Transverse colon (tissue), 4 donors: ENCODE data around the gene EDC4. TPM values are rescaled to one million over a fixed set of nuclear protein-coding genes. Genes with fewer than 3 reads are reported as not detected.

Experiments used
- DNase-seq: peaks from one replicate; pipeline ENCODE4 v3.0.0-alpha.2; 2019
- H3K27ac ChIP-seq, 4 donors: fragments of 200-600 bp; sonication (generic); 2 replicates each; pipeline ENCODE4 v1.5.1; 2016 to 2018; ENCODE audit warnings: inconsistent platforms in 4 of 4
- H3K27me3 ChIP-seq: fragments of 200-600 bp; sonication (generic); 2 replicates; pipeline ENCODE4 v1.5.1; 2017; ENCODE audit warnings: inconsistent platforms
- H3K36me3 ChIP-seq, 4 donors: fragments of 200-600 bp; sonication (generic); 2 replicates each; pipeline ENCODE4 v1.5.1; 2017 to 2019; ENCODE audit warnings: inconsistent platforms in 4 of 4
- H3K4me1 ChIP-seq, 4 donors: fragments of 200-600 bp; sonication (generic); 2 replicates each; pipeline ENCODE4 v1.5.1; 2017 to 2020; ENCODE audit warnings: inconsistent platforms in 4 of 4
- H3K4me3 ChIP-seq, 4 donors: fragments of 200-600 bp; sonication (generic); 1 replicate in 1 of 4; 2 replicates in 3 of 4; pipeline versions ENCODE4 v1.5.1 to v1.6.1; 2017 to 2019; ENCODE audit warnings: inconsistent platforms in 4 of 4
- H3K9me3 ChIP-seq, 2 donors: fragments of 200-600 bp; sonication (generic); 2 replicates each; pipeline ENCODE4 v1.5.1; 2017 to 2019; ENCODE audit warnings: inconsistent platforms in 2 of 2
- CTCF ChIP-seq, 5 experiments: fragments of 200-600 bp in 3 of 5; fragments of 450-650 bp in 2 of 5; sonication (generic) in 3 of 5; IDR thresholded peaks; 1 replicate in 2 of 5; 2 replicates in 3 of 5; pipeline ENCODE4 v1.5.1; 2016 to 2017; ENCODE audit warnings: antibody characterized with exemption in 5 of 5, inconsistent platforms in 3 of 5, mild to moderate bottlenecking in 2 of 5, moderate library complexity in 1 of 5
- EP300 ChIP-seq: sonication (generic); formaldehyde crosslinking; IDR thresholded peaks from one replicate; pipeline ENCODE4 v1.6.1; 2017; ENCODE audit warnings: antibody characterized with exemption, low read depth
- POLR2A ChIP-seq: fragments of 450-650 bp; IDR thresholded peaks from one replicate; pipeline ENCODE4 v1.6.1; 2016; ENCODE audit warnings: antibody characterized with exemption, mild to moderate bottlenecking, moderate library complexity
- POLR2AphosphoS5 ChIP-seq, 3 donors: sonication (generic); formaldehyde crosslinking; IDR thresholded peaks; one replicate each; pipeline ENCODE4 v1.6.1; 2016; ENCODE audit warnings: antibody characterized with exemption in 3 of 3
- WGBS, 2 donors: methylation state at CpG; one replicate each; pipeline ENCODE4 v1.1.5; 2018; ENCODE audit warnings: low coverage in 1 of 2; 5-methylcytosine and 5-hydroxymethylcytosine counted together
- in situ Hi-C, 4 donors: fragments of 200-750 bp; cut with MboI; loops; one replicate each; pipeline versions ENCODE4 v1.15.0 to v1.15.1; 2017; ENCODE audit warnings: low sequenced_read_pairs in 3 of 4, low pct_ligation_motif_present in 1 of 4, low pct_unique_long_range_greater_than_20kb in 1 of 4
- intact Hi-C: fragments of 100-400 bp; cut with DNase I; formaldehyde crosslinking; loops from one replicate; pipeline ENCODE4 v1.15.1; 2023; ENCODE audit warnings: low total_unique reads
- total RNA-seq, 4 donors: library from RNA; depleted of rRNA; stranded (reverse); fragments of >200 nt; gene quantifications; one replicate each; pipeline ENCODE4 v1.1.0, GENCODE V29; 2016

Gene EDC4
- total RNA-seq, 4 donors from 2014 or later = 76.4 to 162 (median 105) TPM

- no peak for DNase-seq
- intact Hi-C loops = no loop called here
- no peaks in the 10 kb centered on the region for H3K9me3 ChIP-seq
- peak overlapping the region; percentile 95 to 98 (median 97) for H3K27ac ChIP-seq
- in situ Hi-C loops = no loop called here
- no peak for TF ChIP-seq EP300
- no peak for TF ChIP-seq CTCF (IDR thresholded peaks at IDR 0.05)
- no peak for TF ChIP-seq POLR2AphosphoS5 (IDR thresholded peaks at IDR 0.05)
- TF ChIP-seq POLR2A = no peak
- WGBS, 2 donors = 5% methylated on average over 11 of the region's 11 CpGs; no CpG with 5 or more reads in 1 of the 2 donors
- no peaks in the 10 kb centered on the region for H3K36me3 ChIP-seq
- H3K4me3 ChIP-seq = peak overlapping the region; percentile 51 to 84 (median 82)
- H3K4me1 ChIP-seq = peaks cover 40 to 51% (median 46%) of the 10 kb centered on the region in 4 donors
- H3K27me3 ChIP-seq = no peaks in the 10 kb centered on the region
These were observed 29.5 kb upstream of the EDC4 start for GRCh38 chr16:67843343-67843765.

- no peaks in the 10 kb centered on the region for H3K9me3 ChIP-seq
- no peaks in the 10 kb centered on the region for H3K36me3 ChIP-seq
- peak overlapping the region; percentile 95 to 98 (median 97) for H3K27ac ChIP-seq
- H3K4me3 ChIP-seq = no peak overlapping the region
- no peak for TF ChIP-seq POLR2A
- no peak for TF ChIP-seq POLR2AphosphoS5 (IDR thresholded peaks at IDR 0.05)
- no peak for TF ChIP-seq EP300
- no peak for TF ChIP-seq CTCF (IDR thresholded peaks at IDR 0.05)
- WGBS, 2 donors = 70 to 86% methylated on average over 2 to 4 of the region's 4 CpGs
- H3K4me1 ChIP-seq = peaks cover 43 to 57% (median 52%) of the 10 kb centered on the region in 4 donors
- no peak for DNase-seq
- in situ Hi-C loops (no loop called here), intact Hi-C loops (no loop called here)
- H3K27me3 ChIP-seq = no peaks in the 10 kb centered on the region
These were observed 28.4 kb upstream of the EDC4 start for GRCh38 chr16:67844497-67844896.

GRCh38 chr16:67845291-67846062 lies 27.4 kb upstream of the EDC4 start:
- peaks cover 43 to 57% (median 52%) of the 10 kb centered on the region in 4 donors for H3K4me1 ChIP-seq
- peak overlapping the region; percentile 94 to 98 (median 96) for H3K27ac ChIP-seq
- no peaks in the 10 kb centered on the region for H3K36me3 ChIP-seq
- intact Hi-C loops (no loop called here), in situ Hi-C loops (no loop called here)
- 41 to 70% methylated on average over 2 to 5 of the region's 5 CpGs for WGBS, 2 donors
- DNase-seq = no peak
- no peaks in the 10 kb centered on the region for H3K9me3 ChIP-seq
- no peak for TF ChIP-seq POLR2A
- TF ChIP-seq CTCF (IDR thresholded peaks at IDR 0.05) = no peak
- no peak for TF ChIP-seq EP300
- no peak for TF ChIP-seq POLR2AphosphoS5 (IDR thresholded peaks at IDR 0.05)
- no peaks in the 10 kb centered on the region for H3K27me3 ChIP-seq
- peak overlapping the region in 2 of 4 donors; percentile 90 to 98 for H3K4me3 ChIP-seq

GRCh38 chr16:67846063-67846319 lies 26.9 kb upstream of the EDC4 start:
- no peaks in the 10 kb centered on the region for H3K9me3 ChIP-seq
- H3K4me3 ChIP-seq = peak overlapping the region; percentile 71 to 99 (median 94)
- intact Hi-C loops = no loop called here
- in situ Hi-C loops = no loop called here
- H3K27me3 ChIP-seq = no peaks in the 10 kb centered on the region
- H3K4me1 ChIP-seq = peaks cover 43 to 57% (median 52%) of the 10 kb centered on the region in 4 donors
- H3K36me3 ChIP-seq = no peaks in the 10 kb centered on the region
- WGBS, 2 donors = 4 to 17% methylated on average over 1 to 2 of the region's 2 CpGs
- peak overlapping the region; percentile 94 to 98 (median 96) for H3K27ac ChIP-seq
- no peak for DNase-seq
- TF ChIP-seq CTCF (IDR thresholded peaks at IDR 0.05) (no peak), POLR2AphosphoS5 (IDR thresholded peaks at IDR 0.05) (no peak), EP300 (no peak), POLR2A (no peak)
